Measurements from ENCODE around the gene ORC6. TPM values are rescaled to one million over a fixed set of nuclear protein-coding genes. Genes with fewer than 3 reads are reported as not detected.

ORC6 gene
- total and polyA plus RNA-seq, 2 donors (not counting 1 experiment from before 2014, with no cell fraction given): 4.7 to 4.8 TPM

GRCh38 chr16:46717692-46718091 is 28.2 kb downstream of the ORC6 start:
- H3K36me3 ChIP-seq (replicated peaks in 1 of 2; ENCODE audit: control extremely low read depth in 1 of 2, control insufficient read depth in 1 of 2, extremely low read depth in 1 of 2, insufficient read depth in 2 of 2, low read length in 1 of 2): no peaks in the 10 kb centered on the region
- peaks cover 0 to 4% (median 0%) of the 10 kb centered on the region in 4 experiments for H3K27me3 ChIP-seq (replicated peaks in 1 of 4; ENCODE audit: control extremely low read depth in 1 of 4, control insufficient read depth in 3 of 4, insufficient read depth in 4 of 4, low read length in 3 of 4)
- H3K4me3 ChIP-seq (ENCODE audit: control extremely low read depth in 1 of 5, extremely low read depth in 1 of 5, insufficient read depth in 1 of 5, low read depth in 2 of 5, low read length in 4 of 5): no peak overlapping the region
- intact Hi-C loops (cut with micrococcal nuclease): no loop called here
- no peaks in the 10 kb centered on the region for H3K79me2 ChIP-seq (ENCODE audit: control insufficient read depth, insufficient read depth, low read length)
- Mint-ChIP-seq H3K27ac (no peak overlapping the region), H3K27me3 (no peaks in the 10 kb centered on the region), H3K4me1 (peaks cover 9% of the 10 kb centered on the region), H3K9me3 (ENCODE audit: insufficient read depth) (no peaks in the 10 kb centered on the region), H3K4me3 (no peak overlapping the region)
- no peak overlapping the region for H2AFZ ChIP-seq (ENCODE audit: insufficient read depth, low read depth, low read length, poor library complexity, severe bottlenecking)
- ATAC-seq (ENCODE audit: low read depth) (no peak), DNase-seq (no peak)
- no peak overlapping the region for H3K4me2 ChIP-seq (replicated peaks; ENCODE audit: low read depth, low read length, poor library complexity, severe bottlenecking)
- ChIA-PET CTCF (no interaction called here), POLR2A (interaction anchor here (0.6 kb wide), 1 partner anchor 230 kb away, joined by 3 read pairs; no protein-coding TSS in a partner anchor)
- 100% methylated on average over 2 of the region's 2 CpGs for WGBS (ENCODE audit: insufficient coverage)
- no peaks in the 10 kb centered on the region for H3K9me3 ChIP-seq (ENCODE audit: control extremely low read depth in 1 of 3, control insufficient read depth in 2 of 3, insufficient read depth in 1 of 3, low read length in 2 of 3)
- no peak overlapping the region for H3K9ac ChIP-seq (ENCODE audit: low read length)
- TF ChIP-seq EZH2 (IDR thresholded peaks at IDR 0.05; ENCODE audit: borderline replicate concordance, insufficient read depth, low read depth, low read length, poor library complexity, severe bottlenecking) (no peak), CTCF (IDR thresholded peaks at IDR 0.05) (no peak)
- peaks cover 10 to 11% of the 10 kb centered on the region in 2 donors for H3K4me1 ChIP-seq (ENCODE audit: control insufficient read depth in 2 of 2, insufficient read depth in 2 of 2, low read length in 2 of 2)
- H4K20me1 ChIP-seq (ENCODE audit: control insufficient read depth, insufficient read depth, low read length, poor library complexity, severe bottlenecking): no peaks in the 10 kb centered on the region
- H3K27ac ChIP-seq (ENCODE audit: low read length in 2 of 2): no peak overlapping the region

- WGBS (ENCODE audit: insufficient coverage): 95% methylated on average over 8 of the region's 8 CpGs
- H3K4me3 Mint-ChIP-seq: no peak overlapping the region
- H3K27ac ChIP-seq (ENCODE audit: low read length in 2 of 2): no peak overlapping the region
- no peak overlapping the region for H2AFZ ChIP-seq (ENCODE audit: insufficient read depth, low read depth, low read length, poor library complexity, severe bottlenecking)
- H3K9ac ChIP-seq (ENCODE audit: low read length): no peak overlapping the region
- no peaks in the 10 kb centered on the region for H3K79me2 ChIP-seq (ENCODE audit: control insufficient read depth, insufficient read depth, low read length)
- H3K4me2 ChIP-seq (replicated peaks; ENCODE audit: low read depth, low read length, poor library complexity, severe bottlenecking): no peak overlapping the region
- H3K27ac Mint-ChIP-seq: no peak overlapping the region
- H3K27me3 Mint-ChIP-seq: no peaks in the 10 kb centered on the region
- H3K9me3 ChIP-seq (ENCODE audit: control extremely low read depth in 1 of 3, control insufficient read depth in 2 of 3, insufficient read depth in 1 of 3, low read length in 2 of 3): no peaks in the 10 kb centered on the region
- peaks cover 0 to 4% (median 0%) of the 10 kb centered on the region in 4 experiments for H3K27me3 ChIP-seq (replicated peaks in 1 of 4; ENCODE audit: control extremely low read depth in 1 of 4, control insufficient read depth in 3 of 4, insufficient read depth in 4 of 4, low read length in 3 of 4)
- H3K4me1 ChIP-seq (ENCODE audit: control insufficient read depth in 2 of 2, insufficient read depth in 2 of 2, low read length in 2 of 2): peaks cover 5 to 6% of the 10 kb centered on the region in 2 donors
- POLR2A ChIA-PET: no interaction called here
- peaks cover 5% of the 10 kb centered on the region for H3K4me1 Mint-ChIP-seq
- no peak for TF ChIP-seq CTCF (IDR thresholded peaks at IDR 0.05)
- no peak for TF ChIP-seq EZH2 (IDR thresholded peaks at IDR 0.05; ENCODE audit: borderline replicate concordance, insufficient read depth, low read depth, low read length, poor library complexity, severe bottlenecking)
- H3K9me3 Mint-ChIP-seq (ENCODE audit: insufficient read depth): no peaks in the 10 kb centered on the region
- no peaks in the 10 kb centered on the region for H3K36me3 ChIP-seq (replicated peaks in 1 of 2; ENCODE audit: control extremely low read depth in 1 of 2, control insufficient read depth in 1 of 2, extremely low read depth in 1 of 2, insufficient read depth in 2 of 2, low read length in 1 of 2)
- H3K4me3 ChIP-seq (ENCODE audit: control extremely low read depth in 1 of 5, extremely low read depth in 1 of 5, insufficient read depth in 1 of 5, low read depth in 2 of 5, low read length in 4 of 5): no peak overlapping the region
- CTCF ChIA-PET: no interaction called here
- no peak for DNase-seq
- H4K20me1 ChIP-seq (ENCODE audit: control insufficient read depth, insufficient read depth, low read length, poor library complexity, severe bottlenecking): no peaks in the 10 kb centered on the region
- ATAC-seq (ENCODE audit: low read depth): no peak
- intact Hi-C loops (cut with micrococcal nuclease): no loop called here
These were observed 28.8 kb downstream of the ORC6 start for GRCh38 chr16:46718214-46718613.

Data from B cell (primary cell).